Right lung (tissue), 10 donors: Measurements from ENCODE around the gene CD180. TPM values are rescaled to one million over a fixed set of nuclear protein-coding genes. Genes with fewer than 3 reads are reported as not detected.
A peak's percentile ranks its signal among the peaks of the same experiment; 100 is the strongest.

Experiments used
- DNase-seq, 2 donors: peaks; one replicate each; pipeline ENCODE4 v3.0.0-alpha.2; 2013
- long read RNA-seq, 8 donors: transcript quantifications; one replicate each; lab custom pipeline, GENCODE V29; 2026
- polyA plus RNA-seq, 5 donors: library from polyadenylated mRNA; unstranded; fragments of 120-200 nt; gene quantifications; one replicate each; pipeline versions ENCODE4 v1.2.1 to v1.2.3, GENCODE V29; 2013; ENCODE audit warnings: inconsistent platforms in 1 of 5, low replicate concordance in 1 of 5; ENCODE audit not compliant: insufficient read length in 5 of 5, insufficient read depth in 1 of 5

Gene CD180
- 1 to 10 TPM in 2 of 5 donors, under 1 TPM in 3; 0.50 to 1.9 (median 0.92) TPM for polyA plus RNA-seq
- long read RNA-seq, donor 1, result 0 reads
- long read RNA-seq, donor 2, full-length matches to known transcripts, result 1 of 1 reads
- long read RNA-seq, donor 2, partial matches to known transcripts, result 0 of 1 reads
- long read RNA-seq, donor 2, other reads (novel, unspliced or antisense), result 0 of 1 reads
- long read RNA-seq, donor 3, result 0 reads
- long read RNA-seq, donor 4, result 0 reads
- long read RNA-seq, donor 5, full-length matches to known transcripts, result 1 of 1 reads
- long read RNA-seq, donor 5, partial matches to known transcripts, result 0 of 1 reads
- long read RNA-seq, donor 5, other reads (novel, unspliced or antisense), result 0 of 1 reads
- long read RNA-seq, donor 6, result 0 reads
- long read RNA-seq, donor 7, full-length matches to known transcripts, result 1 of 1 reads
- long read RNA-seq, donor 7, partial matches to known transcripts, result 0 of 1 reads
- long read RNA-seq, donor 7, other reads (novel, unspliced or antisense), result 0 of 1 reads
- long read RNA-seq, donor 8, result 0 reads

DNA sequence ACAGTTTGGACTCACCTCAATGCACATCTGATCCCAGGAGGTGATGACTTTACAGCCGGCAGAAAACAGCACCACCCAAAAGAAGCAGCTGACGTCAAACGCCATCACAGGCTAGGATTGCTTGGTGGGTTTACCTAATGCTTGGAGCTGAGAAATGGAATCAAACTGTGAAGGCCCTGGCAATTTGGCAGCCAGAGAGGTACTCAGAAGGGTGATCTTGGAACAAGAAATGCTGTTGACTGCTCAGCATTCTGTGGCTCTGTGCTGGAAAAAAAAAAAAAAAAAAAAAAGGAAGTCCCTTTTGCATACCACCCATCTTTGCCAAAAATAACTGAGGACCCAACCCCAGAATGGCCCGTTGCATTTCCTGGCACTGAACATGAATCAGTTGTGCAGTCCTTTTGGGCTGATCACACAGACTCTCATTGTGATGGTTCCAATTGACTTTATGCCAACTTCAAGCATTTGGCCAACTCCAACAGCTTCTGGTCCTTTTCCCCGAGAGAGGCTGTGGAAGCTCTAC is at the start of gene CD180:
Gene CD180, minus strand, starts transcription at position 263 of the 523 bp plus-strand sequence. Its CDS starts 158 bp downstream, at position 105.
- DNase-seq, result no peak

DNA sequence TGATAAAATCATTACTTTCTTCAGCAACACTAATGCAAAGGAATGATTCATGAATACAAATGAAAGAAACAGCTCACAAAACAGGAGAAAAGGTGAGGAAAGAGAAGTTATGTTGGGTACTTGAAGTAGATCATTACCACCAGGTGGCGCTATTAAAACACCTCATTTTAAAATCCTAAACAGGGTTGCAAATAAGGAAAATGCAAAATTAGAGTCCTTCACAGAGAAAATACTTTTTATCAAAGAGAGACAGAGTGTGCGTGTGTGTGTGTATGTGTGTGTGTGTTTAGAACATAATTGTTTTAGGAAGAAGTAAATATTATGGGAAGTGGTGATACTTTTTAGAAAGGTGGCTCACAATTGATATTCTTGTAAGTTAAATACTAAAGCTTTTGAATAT is 49.5 kb upstream of the CD180 start:
- DNase-seq, result peak; percentile 69 to 78

DNA sequence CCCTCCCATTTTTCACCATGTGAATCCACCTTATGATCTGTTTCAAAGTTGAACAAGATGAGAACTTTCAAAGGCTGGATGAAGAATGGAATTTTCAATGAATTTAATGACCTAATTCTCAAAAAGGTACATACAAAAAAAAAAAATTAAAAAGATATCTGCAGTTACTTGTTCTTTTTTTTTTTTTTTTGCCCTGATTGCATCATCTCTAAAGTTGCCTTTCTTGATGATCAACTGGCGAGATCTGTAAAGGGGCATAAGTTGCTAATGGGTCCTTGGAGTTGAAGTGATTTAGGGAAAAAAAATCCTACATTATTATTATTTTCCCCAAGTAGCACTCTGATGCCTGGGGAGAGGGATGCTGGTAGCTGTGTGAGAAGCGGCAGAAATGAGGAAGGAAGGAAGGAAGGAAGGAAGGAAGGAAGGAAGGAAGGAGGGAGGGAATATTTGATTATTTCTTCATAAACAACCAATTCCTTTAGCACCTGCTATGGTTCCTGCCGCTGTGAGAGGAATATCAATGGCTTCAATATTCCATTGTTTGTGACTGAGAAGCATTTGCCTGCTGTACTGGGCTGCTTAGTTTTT is 48.8 kb upstream of the CD180 start:
- no peak for DNase-seq

DNA sequence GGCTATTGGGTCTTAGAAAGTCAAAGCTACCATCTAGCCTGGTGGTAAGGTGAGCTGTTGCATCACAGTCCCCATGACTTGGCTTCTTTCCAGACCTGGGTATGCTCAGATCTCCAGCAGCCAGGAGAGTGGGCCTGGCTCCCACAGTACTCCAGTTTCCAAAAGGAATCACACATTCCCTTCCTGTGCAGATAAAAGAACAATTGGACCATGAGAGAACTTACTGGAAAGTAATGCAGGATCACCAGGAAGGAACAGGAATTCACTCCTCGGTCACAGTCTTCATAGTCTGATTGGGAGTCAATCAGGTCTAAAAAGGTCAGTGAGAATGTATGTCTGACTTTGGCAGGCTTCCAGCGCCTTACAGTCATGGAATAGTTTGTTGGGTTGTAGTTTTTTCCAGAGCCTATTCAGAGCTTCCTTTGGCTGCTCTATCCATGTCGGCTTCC is 47.8 kb upstream of the CD180 start:
- DNase-seq, result no peak

DNA sequence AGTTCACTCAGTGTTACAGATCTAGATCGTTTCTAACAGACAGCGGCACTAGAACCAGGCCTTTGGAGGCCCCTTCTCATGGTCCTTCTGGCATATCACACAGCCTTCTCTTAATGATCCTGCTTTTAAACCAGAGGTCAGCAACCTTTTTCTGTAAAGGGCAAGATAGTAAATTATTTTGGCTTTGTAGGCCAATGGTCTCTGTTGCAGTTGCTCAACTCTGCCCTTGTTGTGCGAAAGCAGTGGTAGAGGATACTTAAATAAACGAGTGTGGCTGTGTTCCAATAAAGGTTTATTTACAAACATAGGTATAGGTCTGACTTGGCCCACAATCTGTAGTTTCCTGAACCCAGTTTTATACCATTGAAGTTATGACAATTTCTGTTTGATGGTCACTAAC is 47.3 kb upstream of the CD180 start:
- DNase-seq, result no peak

DNA sequence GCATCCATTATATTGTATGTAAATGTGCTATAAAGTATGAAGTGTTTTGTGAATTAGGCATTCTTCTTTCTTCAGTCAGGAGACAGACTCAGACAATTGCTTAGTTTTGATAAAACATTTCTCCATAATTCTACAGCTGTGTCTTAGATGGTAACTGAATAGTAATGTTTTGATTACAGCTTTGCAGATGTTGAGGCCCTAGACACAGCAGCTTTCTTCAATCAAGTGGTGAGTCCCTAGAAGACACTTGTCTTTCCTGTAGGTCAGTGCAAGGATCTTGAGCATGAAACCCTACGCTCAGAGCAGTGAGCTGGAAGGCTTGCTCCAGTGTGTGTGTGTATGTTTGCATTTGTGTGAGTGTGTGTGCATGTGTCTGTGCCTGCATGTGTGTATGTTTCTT is 46.8 kb upstream of the CD180 start:
- no peak for DNase-seq

DNA sequence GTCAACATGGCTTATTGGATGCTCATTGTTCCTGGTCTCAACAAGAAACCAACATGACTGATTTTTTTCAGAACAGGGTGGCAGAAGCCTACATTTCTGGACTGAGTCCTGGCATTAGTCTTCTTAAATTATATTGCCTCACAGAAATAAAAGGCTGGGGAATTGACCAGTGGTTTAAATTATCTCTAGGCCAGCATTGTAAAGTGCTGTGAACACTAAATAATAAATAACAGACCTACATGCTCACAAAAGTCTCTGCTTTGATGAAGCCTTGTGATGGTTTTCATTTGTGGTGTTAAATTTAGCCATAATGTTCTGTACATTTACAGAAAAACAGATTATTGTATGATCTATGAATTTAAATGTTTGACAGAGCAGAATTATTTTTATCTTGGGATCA is 44.7 kb upstream of the CD180 start:
- no peak for DNase-seq

DNA sequence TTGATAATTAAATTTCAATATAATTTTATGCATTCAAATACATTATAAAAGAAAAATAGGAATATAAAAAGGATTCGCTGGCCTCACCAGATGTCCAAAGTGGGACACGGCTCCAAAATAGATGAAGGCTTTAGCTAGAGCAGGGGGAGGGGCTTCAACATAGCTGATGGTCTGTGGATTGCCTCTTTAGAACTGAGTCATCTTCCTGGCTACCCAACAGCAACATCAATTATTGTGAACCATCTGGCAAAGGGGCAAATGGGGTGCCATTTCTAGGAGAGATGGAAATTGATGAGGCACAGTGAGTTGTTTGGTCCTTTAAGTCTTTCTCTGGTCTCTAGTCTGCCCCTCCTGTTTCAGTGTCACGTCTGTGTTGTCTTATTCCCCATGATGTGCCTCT is 44.2 kb upstream of the CD180 start:
- no peak for DNase-seq

DNA sequence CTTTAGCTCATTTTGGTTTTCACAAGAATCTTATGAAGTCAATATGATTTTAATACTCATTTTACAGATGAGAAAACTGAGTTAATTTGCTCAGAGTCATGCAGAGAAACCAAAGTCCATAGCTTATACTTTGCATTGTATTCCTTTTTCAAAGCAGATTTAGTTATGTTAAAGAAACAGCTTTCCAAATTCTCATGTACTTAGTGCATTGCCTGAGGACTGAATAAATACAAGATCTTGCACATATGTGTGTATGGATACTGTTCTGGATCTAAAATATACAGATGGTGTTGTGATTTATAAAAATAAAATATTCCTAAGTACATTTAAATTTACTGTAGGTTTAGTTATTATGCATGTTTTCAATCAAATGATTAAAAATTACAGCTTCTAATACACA is 43.5 kb upstream of the CD180 start:
- no peak for DNase-seq

DNA sequence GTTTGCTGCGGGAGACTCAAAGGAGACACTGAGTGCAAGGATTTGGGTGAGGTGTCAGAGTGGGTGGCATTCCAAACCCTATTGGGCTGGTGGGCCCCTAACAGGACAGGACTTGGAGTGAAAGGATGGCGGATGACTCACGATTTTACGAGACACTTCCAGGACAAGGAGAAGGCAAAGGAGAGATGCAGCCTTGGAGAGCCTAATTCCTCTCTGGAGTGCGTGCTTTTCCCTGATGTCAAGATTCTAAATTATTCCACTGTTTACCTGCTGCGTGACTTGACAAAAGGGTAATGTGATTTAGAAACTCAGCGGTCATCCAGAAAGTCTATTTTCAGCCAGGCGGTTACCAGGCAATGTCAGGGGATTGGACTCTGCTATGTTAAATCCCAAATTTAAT is 41.6 kb upstream of the CD180 start:
- no peak for DNase-seq

DNA sequence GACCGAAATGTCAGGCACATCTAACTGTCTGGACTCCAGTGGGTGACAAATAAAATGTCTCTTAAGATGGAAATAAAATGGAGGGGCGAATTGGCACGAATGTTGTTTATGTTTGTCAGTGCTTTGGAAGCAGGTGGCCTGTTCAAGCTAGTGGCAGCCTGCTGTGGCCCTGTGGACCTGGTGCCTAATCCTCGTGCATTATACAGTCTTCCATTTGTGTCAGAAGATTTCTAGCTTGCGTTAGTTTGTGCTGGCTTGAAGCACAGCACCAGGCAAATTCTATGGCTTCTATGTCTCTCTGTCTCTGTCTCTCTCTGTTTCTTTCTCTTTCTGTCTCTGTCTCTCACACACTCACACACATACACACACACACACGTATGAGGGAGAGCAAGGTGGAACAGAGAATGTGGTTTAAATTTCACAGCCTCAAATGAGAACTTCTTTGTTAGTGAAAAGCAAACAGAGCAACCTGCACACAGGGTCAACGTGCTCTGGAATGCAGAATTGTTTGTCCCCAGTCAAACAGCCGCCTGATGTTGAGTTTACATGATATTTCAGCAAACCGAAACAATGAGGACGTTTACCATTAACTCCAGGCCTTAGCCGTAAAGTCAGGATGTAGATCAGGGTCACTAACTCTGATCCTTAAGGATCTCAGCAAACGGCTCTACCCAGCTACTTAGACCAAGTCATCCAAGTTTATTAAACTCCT is 39.0 kb upstream of the CD180 start:
- DNase-seq, result no peak

DNA sequence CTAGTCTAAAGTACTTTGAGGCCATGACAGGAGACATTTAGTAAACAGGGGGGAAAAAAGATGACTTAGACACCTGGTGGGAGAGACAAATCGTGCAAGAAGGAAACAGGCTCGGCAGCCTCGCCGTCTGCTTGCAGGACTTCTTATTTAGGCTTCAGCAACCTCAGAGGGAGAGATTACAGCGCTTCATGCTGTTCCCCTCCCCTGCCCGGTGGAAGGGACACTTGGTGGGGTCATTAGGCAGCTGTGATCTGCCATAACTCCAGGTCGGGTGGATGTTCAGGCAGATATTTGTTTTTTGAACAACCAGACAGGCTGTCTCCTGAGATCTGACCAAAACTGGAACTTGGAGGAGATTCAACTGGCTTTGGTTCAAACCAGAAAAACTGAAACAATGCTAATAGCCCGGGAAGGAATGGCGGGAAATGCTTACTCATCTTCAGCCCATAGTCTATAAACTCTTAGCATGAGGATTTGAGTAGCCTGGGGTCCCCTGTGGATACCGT is 38.1 kb upstream of the CD180 start:
- peak in 1 of 2 donors; percentile 54 for DNase-seq

DNA sequence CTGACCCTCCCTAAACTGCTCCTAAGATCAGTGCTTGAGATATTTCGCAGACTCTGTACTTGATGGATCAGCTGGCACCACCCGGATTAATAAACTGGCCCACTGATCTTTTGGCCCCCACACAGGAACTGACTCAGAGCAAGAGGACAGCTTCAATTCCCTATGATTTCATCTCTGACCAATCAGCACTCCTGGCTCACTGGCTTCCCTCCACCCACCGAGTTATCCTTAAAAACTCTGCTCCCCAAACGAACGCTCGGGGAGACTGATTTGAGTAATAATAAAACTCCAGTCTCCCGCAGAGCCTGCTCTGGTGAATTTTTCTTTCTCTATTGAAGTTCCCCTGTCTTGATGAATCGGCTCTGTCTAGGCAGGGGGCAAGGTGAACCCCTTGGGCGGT is 36.5 kb upstream of the CD180 start:
- DNase-seq, result no peak

DNA sequence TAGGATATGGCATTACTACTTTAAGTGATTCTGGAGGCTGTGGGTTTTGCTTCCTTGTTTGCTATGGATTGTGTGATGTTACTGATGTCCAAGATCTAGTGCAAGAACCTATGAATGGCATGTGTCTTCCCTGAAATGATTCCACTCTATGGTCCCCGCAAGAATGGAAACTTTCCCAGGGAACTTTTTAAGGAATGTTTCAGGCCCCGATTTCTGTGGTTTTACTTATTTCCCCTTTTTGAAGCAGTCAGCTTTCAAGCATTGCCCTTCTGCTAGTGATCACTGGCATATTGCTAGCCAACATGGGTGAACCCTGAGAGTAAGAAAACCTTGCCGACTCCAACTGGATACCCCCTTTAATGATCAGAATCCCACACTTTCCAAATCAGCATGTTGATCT is 26.6 kb upstream of the CD180 start:
- no peak for DNase-seq

DNA sequence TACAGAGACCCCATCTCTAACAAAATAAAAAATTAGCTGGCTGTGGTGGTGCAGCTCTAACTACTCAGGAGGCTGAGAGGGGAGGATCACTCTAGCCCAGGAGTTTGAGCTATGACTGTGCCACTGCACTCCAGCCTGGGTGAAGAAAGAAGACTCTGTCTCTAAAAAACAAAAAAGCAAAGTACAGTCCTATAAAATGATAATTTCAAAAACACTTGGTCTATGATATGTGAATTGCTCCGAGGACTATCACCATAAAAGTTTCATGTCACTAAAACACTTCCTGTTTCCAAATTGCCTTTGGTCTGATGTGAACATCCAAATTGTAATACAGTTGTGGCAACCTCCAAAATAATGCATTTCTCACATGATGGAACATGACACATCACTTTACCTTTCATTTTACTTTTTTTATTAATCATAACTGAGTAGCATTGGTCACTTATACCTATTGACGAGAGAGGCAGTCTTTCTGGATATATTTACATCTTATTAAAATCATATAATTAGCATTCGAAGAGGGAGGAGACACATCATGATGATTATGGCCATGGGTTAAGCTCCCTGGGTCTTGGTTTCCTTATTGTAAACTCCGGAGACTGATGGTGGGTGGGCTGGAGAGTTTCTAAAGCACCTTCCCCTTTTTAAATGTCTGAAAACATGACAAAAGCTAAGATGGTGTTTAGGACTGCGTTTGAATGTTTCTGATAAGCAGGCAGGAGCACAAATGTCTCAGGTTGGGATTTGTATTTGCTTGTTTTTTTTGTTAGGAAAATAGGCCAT is 25.8 kb upstream of the CD180 start:
- DNase-seq, result no peak

DNA sequence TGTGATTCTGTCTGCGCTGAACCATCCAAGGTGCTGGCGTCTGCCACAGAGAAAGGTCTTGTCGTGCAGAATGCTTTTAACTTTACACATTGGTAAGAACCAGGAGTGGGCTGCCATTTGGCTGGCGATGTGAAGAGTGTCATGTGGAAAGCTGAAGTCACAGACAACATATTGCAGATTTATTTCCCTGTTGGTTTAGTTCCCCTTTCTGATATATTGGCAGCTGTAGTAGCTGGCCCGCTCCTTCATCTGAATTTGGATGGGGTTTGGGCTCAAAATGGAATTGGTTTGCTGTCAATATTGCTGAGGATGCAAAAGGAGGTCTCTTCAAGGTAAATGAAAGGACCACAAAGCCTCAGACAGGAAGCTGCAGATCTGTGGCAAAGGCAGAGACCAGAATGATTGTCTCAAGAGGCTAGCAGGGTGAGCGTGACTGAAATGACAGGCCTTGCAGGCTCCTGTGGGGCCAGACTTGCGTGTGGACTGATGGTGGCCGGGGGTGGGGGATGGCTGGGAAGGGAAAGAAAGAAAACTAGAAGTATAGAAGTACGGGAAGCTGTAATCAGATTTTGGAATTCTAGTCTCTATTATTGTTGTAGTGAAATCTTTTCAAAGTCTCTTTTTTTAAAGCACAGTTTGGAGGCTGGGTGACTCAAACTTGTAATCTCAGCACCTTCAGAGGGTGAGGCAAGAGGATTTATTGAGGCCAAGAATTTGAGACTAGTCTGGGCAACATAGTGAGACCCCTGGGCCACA is 25.1 kb upstream of the CD180 start:
- no peak for DNase-seq

DNA sequence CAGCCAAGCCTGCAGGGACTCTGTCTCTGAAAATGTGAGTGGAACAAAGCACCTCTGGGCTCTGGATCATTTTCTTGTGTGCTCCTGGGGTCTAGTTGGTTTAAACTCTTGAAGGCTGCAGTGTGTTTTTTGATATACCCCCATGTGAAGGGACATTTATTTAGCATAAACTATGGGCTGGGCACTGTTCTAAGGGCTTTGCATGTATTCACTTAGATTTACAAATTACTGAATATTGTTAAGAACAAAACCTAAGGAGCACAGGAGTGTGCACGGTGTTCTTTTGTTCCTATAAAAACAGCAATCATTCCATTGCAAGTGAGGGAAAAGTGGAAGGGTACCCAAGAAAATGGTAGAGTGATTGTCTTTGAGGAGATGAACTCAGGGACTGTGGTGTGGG is 20.0 kb upstream of the CD180 start:
- no peak for DNase-seq

DNA sequence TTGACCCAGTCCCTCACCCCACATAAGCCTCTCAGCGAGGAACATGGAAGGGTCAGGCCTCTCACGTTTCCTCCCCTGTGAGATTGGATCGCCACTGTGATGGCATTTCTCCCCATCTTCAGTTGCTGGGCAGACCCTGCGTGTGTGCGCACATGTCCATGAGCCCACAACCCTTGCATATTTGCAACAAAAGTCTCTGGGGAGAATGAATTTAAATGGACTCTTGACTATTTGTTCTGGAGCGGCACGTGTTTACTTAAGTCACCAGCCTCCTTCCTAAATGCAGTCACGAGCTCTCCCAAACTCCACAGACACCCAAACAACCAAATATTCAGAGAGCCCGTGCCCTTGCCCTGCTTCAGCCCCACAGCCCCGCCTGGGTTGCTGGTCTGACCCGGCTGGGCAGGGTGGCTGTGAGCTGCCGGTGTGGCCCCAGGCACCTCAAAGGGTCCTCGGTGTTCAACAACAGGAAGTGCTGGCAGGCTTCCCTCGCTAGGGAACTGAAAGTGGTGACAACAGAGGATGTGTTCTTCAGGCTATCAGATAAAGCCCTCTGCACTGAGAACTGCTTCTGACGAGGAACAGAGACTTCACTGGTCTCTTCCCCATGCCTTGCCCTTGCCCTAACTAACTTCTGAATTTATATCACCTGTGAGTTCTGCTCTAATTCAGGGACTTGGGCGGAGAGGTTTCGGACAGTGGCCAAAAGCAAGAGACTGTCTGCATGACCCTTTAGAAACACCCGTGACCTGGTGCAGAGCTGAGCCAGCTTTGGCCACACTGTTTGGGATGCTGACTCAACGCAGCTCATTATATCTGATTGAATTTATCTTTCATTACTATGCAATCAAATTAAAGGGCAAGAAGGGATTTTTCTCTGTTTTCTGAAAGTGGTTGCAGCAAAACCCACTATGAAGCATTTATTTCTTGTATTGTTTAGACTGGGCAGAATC is 19.2 kb upstream of the CD180 start:
- peak in 1 of 2 donors; percentile 72 for DNase-seq
